ENCODE measurements around the gene UBE3D. TPM values are rescaled to one million over a fixed set of nuclear protein-coding genes. Genes with fewer than 3 reads are reported as not detected.

The UBE3D gene
- total RNA-seq, 1 donor from 2014 or later: 10.3 TPM

- no peak for TF ChIP-seq CTCF (conservative IDR thresholded peaks at IDR 0.05)
- no peaks in the 10 kb centered on the region for H3K4me1 Mint-ChIP-seq
- no peak overlapping the region for H3K27ac Mint-ChIP-seq (ENCODE audit: unreplicated experiment)
- H3K4me3 Mint-ChIP-seq: no peak overlapping the region
- H3K36me3 Mint-ChIP-seq (ENCODE audit: low read depth): peaks cover 10% of the 10 kb centered on the region
- no peak for DNase-seq (ENCODE audit: low read depth, low spot score)
- H3K9me3 Mint-ChIP-seq: no peaks in the 10 kb centered on the region
- H3K27me3 Mint-ChIP-seq (ENCODE audit: low read depth): no peaks in the 10 kb centered on the region
Measured at GRCh38 chr6:82955841-82956240, 109.8 kb downstream of the UBE3D start.

GRCh38 chr6:82954937-82955577, 110.6 kb downstream of the UBE3D start:
- no peaks in the 10 kb centered on the region for H3K27me3 Mint-ChIP-seq (ENCODE audit: low read depth)
- H3K4me3 Mint-ChIP-seq: no peak overlapping the region
- no peak overlapping the region for H3K27ac Mint-ChIP-seq (ENCODE audit: unreplicated experiment)
- peaks cover 15% of the 10 kb centered on the region for H3K36me3 Mint-ChIP-seq (ENCODE audit: low read depth)
- no peaks in the 10 kb centered on the region for H3K9me3 Mint-ChIP-seq
- TF ChIP-seq CTCF (conservative IDR thresholded peaks at IDR 0.05): no peak
- no peak for DNase-seq (ENCODE audit: low read depth, low spot score)
- no peaks in the 10 kb centered on the region for H3K4me1 Mint-ChIP-seq

GRCh38 chr6:82954356-82954755, 111.3 kb downstream of the UBE3D start:
- no peak for DNase-seq (ENCODE audit: low read depth, low spot score)
- TF ChIP-seq CTCF (conservative IDR thresholded peaks at IDR 0.05): no peak
- peaks cover 22% of the 10 kb centered on the region for H3K36me3 Mint-ChIP-seq (ENCODE audit: low read depth)
- no peak overlapping the region for H3K27ac Mint-ChIP-seq (ENCODE audit: unreplicated experiment)
- no peaks in the 10 kb centered on the region for H3K27me3 Mint-ChIP-seq (ENCODE audit: low read depth)
- H3K9me3 Mint-ChIP-seq: peaks cover 5% of the 10 kb centered on the region
- H3K4me1 Mint-ChIP-seq: no peaks in the 10 kb centered on the region
- H3K4me3 Mint-ChIP-seq: no peak overlapping the region

GRCh38 chr6:82953871-82954270, 111.8 kb downstream of the UBE3D start:
- Mint-ChIP-seq H3K9me3 (peaks cover 5% of the 10 kb centered on the region), H3K4me3 (no peak overlapping the region)

GRCh38 chr6:82951935-82952334, 113.7 kb downstream of the UBE3D start:
- no peaks in the 10 kb centered on the region for H3K27me3 Mint-ChIP-seq (ENCODE audit: low read depth)
- no peaks in the 10 kb centered on the region for H3K4me1 Mint-ChIP-seq
- DNase-seq (ENCODE audit: low read depth, low spot score): no peak
- no peak for TF ChIP-seq CTCF (conservative IDR thresholded peaks at IDR 0.05)
- no peak overlapping the region for H3K4me3 Mint-ChIP-seq
- peaks cover 36% of the 10 kb centered on the region for H3K36me3 Mint-ChIP-seq (ENCODE audit: low read depth)
- H3K9me3 Mint-ChIP-seq: peaks cover 9% of the 10 kb centered on the region
- no peak overlapping the region for H3K27ac Mint-ChIP-seq (ENCODE audit: unreplicated experiment)

More at GRCh38 chr6:82953871-82954270, 111.8 kb downstream of the UBE3D start:
- H3K27ac Mint-ChIP-seq (ENCODE audit: unreplicated experiment): no peak overlapping the region
- peaks cover 23% of the 10 kb centered on the region for H3K36me3 Mint-ChIP-seq (ENCODE audit: low read depth)
- no peak for DNase-seq (ENCODE audit: low read depth, low spot score)
- H3K27me3 Mint-ChIP-seq (ENCODE audit: low read depth): no peaks in the 10 kb centered on the region
- H3K4me1 Mint-ChIP-seq: no peaks in the 10 kb centered on the region
- TF ChIP-seq CTCF (conservative IDR thresholded peaks at IDR 0.05): no peak

Data from neural crest cell (in vitro differentiated cells).